Neutrophil (primary cell): Measurements from ENCODE around the gene SLC16A4.

Experiments
- H3K27ac ChIP-seq: fragments of 200-600 bp; sonication (generic); 2 replicates; pipeline ENCODE4 v1.5.1; 2016; ENCODE audit warnings: mild to moderate bottlenecking, moderate library complexity
- H3K27me3 ChIP-seq: fragments of 200-600 bp; sonication (generic); 2 replicates; pipeline ENCODE4 v1.6.0; 2016; ENCODE audit warnings: mild to moderate bottlenecking
- H3K36me3 ChIP-seq: fragments of 200-600 bp; sonication (generic); 2 replicates; pipeline ENCODE4 v1.5.1; 2017
- H3K4me1 ChIP-seq, 2 experiments: fragments of 200-600 bp in 1 of 2; sonication (generic) in 1 of 2; 1 replicate in 1 of 2; 2 replicates in 1 of 2; pipeline versions ENCODE4 v1.5.1 to v1.6.1; 2013 to 2016; ENCODE audit warnings: low read depth in 1 of 2, low read length in 1 of 2, mild to moderate bottlenecking in 1 of 2, moderate library complexity in 1 of 2; ENCODE audit not compliant: control insufficient read depth in 1 of 2, insufficient read depth in 1 of 2
- H3K4me3 ChIP-seq, 2 experiments: fragments of 200-600 bp in 1 of 2; sonication (generic) in 1 of 2; 1 replicate in 1 of 2; 2 replicates in 1 of 2; pipeline ENCODE4 v1.5.1; 2013 to 2016; ENCODE audit warnings: low read depth in 1 of 2, low read length in 1 of 2, mild to moderate bottlenecking in 1 of 2, moderate library complexity in 1 of 2
- H3K9me3 ChIP-seq: fragments of 200-600 bp; sonication (generic); 2 replicates; pipeline ENCODE4 v1.5.1; 2016
- TF ChIP-seq, protein P1 (sequence below): fragments of 200-600 bp; sonication (generic); IDR thresholded peaks from 2 replicates; pipeline ENCODE4 v1.5.1; 2016; ENCODE audit warnings: antibody characterized with exemption

SLC16A4 gene

DNA sequence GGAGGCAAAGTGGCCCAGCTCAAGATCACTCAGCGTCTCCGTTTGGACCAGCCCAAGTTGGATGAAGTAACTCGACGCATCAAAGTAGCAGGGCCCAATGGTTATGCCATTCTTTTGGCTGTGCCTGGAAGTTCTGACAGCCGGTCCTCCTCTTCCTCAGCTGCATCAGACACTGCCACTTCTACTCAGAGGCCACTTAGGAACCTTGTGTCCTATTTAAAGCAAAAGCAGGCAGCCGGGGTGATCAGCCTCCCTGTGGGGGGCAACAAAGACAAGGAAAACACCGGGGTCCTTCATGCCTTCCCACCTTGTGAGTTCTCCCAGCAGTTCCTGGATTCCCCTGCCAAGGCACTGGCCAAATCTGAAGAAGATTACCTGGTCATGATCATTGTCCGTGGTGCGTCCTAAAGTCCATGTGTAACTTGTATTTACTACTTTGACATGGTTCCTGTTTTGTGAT, 48.9 kb downstream of the SLC16A4 start:
- Histone ChIP-seq H3K27me3 (no peaks in the 10 kb centered on the region), H3K4me1 (peaks cover 39 to 41% of the 10 kb centered on the region in 2 experiments), H3K27ac (peak overlapping the region; percentile 1), H3K4me3 (no peak overlapping the region), H3K36me3 (peaks cover 21% of the 10 kb centered on the region), H3K9me3 (no peaks in the 10 kb centered on the region)
- TF ChIP-seq, protein P1, sequence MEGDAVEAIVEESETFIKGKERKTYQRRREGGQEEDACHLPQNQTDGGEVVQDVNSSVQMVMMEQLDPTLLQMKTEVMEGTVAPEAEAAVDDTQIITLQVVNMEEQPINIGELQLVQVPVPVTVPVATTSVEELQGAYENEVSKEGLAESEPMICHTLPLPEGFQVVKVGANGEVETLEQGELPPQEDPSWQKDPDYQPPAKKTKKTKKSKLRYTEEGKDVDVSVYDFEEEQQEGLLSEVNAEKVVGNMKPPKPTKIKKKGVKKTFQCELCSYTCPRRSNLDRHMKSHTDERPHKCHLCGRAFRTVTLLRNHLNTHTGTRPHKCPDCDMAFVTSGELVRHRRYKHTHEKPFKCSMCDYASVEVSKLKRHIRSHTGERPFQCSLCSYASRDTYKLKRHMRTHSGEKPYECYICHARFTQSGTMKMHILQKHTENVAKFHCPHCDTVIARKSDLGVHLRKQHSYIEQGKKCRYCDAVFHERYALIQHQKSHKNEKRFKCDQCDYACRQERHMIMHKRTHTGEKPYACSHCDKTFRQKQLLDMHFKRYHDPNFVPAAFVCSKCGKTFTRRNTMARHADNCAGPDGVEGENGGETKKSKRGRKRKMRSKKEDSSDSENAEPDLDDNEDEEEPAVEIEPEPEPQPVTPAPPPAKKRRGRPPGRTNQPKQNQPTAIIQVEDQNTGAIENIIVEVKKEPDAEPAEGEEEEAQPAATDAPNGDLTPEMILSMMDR: no peak

DNA sequence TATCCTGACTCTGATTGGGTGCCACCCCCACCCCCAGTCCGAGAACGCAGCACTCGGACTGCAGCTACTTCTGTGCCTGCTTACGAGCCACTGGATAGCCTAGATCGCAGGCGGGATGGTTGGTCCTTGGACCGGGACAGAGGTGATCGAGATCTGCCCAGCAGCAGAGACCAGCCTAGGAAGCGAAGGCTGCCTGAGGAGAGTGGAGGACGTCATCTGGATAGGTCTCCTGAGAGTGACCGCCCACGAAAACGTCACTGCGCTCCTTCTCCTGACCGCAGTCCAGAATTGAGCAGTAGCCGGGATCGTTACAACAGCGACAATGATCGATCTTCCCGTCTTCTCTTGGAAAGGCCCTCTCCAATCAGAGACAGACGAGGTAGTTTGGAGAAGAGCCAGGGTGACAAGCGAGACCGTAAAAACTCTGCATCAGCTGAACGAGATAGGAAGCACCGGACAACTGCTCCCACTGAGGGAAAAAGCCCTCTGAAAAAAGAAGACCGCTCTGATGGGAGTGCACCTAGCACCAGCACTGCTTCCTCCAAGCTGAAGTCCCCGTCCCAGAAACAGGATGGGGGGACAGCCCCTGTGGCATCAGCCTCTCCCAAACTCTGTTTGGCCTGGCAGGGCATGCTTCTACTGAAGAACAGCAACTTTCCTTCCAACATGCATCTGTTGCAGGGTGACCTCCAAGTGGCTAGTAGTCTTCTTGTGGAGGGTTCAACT, 49.5 kb downstream of the SLC16A4 start:
- Histone ChIP-seq H3K4me1 (peaks cover 41 to 44% of the 10 kb centered on the region in 2 experiments), H3K27ac (peak overlapping the region; percentile 1), H3K4me3 (no peak overlapping the region), H3K9me3 (no peaks in the 10 kb centered on the region), H3K27me3 (no peaks in the 10 kb centered on the region), H3K36me3 (peaks cover 16% of the 10 kb centered on the region)
- TF ChIP-seq, protein P1: no peak

DNA sequence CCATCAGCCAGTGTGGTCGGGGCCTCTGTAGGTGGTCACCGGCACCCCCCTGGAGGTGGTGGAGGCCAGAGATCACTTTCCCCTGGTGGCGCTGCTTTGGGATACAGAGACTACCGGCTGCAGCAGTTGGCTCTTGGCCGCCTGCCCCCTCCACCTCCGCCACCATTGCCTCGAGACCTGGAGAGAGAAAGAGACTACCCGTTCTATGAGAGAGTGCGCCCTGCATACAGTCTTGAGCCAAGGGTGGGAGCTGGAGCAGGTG, 50.7 kb downstream of the SLC16A4 start:
- Histone ChIP-seq H3K36me3 (peaks cover 16% of the 10 kb centered on the region), H3K9me3 (no peaks in the 10 kb centered on the region), H3K4me3 (peak overlapping the region; percentile 91 to 99), H3K27me3 (no peaks in the 10 kb centered on the region), H3K27ac (peak overlapping the region; percentile 92), H3K4me1 (peaks cover 41 to 44% of the 10 kb centered on the region in 2 experiments)
- TF ChIP-seq, protein P1: no peak

DNA sequence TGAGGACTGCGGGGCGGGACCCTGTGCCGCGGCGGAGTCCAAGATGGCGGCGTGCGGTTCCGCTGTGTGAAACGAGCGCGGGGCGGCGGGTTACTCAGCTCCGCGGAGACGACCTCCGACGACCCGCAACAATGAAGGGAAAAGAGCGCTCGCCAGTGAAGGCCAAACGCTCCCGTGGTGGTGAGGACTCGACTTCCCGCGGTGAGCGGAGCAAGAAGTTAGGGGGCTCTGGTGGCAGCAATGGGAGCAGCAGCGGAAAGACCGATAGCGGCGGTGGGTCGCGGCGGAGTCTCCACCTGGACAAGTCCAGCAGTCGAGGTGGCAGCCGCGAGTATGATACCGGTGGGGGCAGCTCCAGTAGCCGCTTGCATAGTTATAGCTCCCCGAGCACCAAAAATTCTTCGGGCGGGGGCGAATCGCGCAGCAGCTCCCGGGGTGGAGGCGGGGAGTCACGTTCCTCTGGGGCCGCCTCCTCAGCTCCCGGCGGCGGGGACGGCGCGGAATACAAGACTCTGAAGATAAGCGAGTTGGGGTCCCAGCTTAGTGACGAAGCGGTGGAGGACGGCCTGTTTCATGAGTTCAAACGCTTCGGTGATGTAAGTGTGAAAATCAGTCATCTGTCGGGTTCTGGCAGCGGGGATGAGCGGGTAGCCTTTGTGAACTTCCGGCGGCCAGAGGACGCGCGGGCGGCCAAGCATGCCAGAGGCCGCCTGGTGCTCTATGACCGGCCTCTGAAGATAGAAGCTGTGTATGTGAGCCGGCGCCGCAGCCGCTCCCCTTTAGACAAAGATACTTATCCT, 51.2 kb downstream of the SLC16A4 start:
- Histone ChIP-seq H3K9me3 (no peaks in the 10 kb centered on the region), H3K36me3 (peaks cover 16% of the 10 kb centered on the region), H3K27ac (peak overlapping the region; percentile 92), H3K4me3 (peak overlapping the region; percentile 91 to 99), H3K4me1 (peaks cover 41 to 44% of the 10 kb centered on the region in 2 experiments), H3K27me3 (no peaks in the 10 kb centered on the region)
- TF ChIP-seq, protein P1: peak; percentile 51

DNA sequence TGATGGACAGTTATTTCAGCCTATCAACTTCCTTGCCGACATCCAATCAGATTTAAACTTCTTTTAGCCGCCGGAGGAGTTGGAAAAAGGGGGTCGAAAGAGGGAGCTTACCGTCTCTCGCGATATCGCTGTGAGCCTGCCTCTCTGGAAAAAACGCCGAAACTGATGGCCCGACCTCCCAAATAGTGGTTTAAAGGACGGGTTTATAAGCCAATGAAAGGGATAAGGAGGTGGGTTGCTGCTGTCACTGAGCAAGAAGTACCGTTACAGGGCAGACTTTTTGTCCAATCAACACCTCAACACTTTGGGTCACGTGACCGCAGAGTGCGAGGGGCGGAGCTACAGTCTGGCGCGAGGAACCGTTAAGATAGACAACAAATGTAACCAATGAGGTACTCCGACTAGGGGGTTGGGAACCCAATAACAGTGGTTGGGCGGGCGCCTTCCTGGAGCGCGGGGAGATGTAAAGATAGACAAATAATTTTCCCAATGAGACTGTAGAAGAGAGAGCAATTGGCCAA, 51.9 kb downstream of the SLC16A4 start, which contains the start of gene RBM15:
RBM15 (plus strand) TSS at position 492 of the 521 bp plus-strand sequence; CDS start at position 521, 29 bp downstream.
- peak within 1 kb of the TSS; percentile 91 to 99 for H3K4me3 ChIP-seq
- H3K36me3 ChIP-seq: peaks cover 16% of the 10 kb centered on the region
- peaks cover 41 to 44% of the 10 kb centered on the region in 2 experiments for H3K4me1 ChIP-seq
- H3K9me3 ChIP-seq: no peaks in the 10 kb centered on the region
- H3K27me3 ChIP-seq: no peaks in the 10 kb centered on the region
- TF ChIP-seq, protein P1: no peak
- H3K27ac ChIP-seq: peak within 1 kb of the TSS; percentile 92
